HPDE6-E6E7 (cell line): ENCODE measurements around the gene KCNH2.

Source experiments
- DNase-seq: peaks from one replicate; pipeline ENCODE4 v3.0.0; 2011; ENCODE audit warnings: missing footprints; ENCODE audit errors: extremely low spot score

Gene KCNH2

GRCh38 chr7:150909200-150909995 is 68.7 kb downstream of the KCNH2 start:
- no peak for DNase-seq

GRCh38 chr7:150908173-150908572 is 69.9 kb downstream of the KCNH2 start:
- no peak for DNase-seq

- no peak for DNase-seq
Observed at GRCh38 chr7:150904011-150904909, 73.9 kb downstream of the KCNH2 start.

- DNase-seq = peak; percentile 40
Observed at GRCh38 chr7:150903606-150904005, 74.5 kb downstream of the KCNH2 start.

DNA sequence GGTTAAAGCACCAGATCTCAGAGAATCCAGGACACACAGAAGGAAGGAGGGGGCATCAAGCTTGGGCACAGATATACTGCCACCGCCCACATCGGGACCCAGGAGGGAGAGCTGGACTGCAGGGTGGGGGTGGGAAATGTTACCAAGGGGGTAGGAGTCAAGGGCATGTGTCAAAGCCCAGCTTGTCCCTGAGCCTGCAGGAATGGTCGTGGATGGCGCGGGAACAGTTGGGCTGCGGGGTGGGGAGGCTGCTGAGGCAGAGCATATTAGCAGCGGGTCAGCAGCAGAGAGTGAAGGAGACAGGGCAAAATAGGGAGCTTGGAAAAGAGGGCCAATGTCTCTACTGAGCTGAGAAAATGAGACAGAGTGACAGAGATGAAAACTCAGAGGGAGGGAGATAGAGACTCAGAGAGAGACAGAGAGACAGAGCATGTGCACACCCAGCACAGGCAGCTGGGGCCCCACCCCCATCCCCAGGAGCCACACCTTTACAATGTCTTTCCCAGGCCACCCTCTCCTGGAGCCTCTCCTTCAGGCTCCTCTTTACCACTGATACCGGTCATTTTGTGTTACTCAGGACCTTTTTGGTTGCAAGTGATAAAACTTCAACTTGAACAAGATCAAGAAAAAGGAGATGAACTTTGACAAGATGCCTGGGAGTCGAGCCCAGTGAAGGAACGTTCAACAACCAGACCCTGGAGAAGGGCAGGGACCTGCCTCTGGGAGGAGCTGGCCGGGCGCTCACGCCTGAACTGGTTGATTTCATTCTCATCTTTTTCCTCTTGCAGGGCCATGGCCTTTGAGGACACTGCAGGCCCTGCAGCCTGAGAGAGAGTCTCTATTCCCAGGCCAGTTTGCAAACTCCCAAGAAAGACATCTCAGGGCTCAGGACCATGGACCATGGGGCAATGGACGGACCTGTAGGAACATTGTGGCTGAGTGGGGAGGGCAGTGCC is 75.8 kb downstream of the KCNH2 start:
- no peak for DNase-seq

DNA sequence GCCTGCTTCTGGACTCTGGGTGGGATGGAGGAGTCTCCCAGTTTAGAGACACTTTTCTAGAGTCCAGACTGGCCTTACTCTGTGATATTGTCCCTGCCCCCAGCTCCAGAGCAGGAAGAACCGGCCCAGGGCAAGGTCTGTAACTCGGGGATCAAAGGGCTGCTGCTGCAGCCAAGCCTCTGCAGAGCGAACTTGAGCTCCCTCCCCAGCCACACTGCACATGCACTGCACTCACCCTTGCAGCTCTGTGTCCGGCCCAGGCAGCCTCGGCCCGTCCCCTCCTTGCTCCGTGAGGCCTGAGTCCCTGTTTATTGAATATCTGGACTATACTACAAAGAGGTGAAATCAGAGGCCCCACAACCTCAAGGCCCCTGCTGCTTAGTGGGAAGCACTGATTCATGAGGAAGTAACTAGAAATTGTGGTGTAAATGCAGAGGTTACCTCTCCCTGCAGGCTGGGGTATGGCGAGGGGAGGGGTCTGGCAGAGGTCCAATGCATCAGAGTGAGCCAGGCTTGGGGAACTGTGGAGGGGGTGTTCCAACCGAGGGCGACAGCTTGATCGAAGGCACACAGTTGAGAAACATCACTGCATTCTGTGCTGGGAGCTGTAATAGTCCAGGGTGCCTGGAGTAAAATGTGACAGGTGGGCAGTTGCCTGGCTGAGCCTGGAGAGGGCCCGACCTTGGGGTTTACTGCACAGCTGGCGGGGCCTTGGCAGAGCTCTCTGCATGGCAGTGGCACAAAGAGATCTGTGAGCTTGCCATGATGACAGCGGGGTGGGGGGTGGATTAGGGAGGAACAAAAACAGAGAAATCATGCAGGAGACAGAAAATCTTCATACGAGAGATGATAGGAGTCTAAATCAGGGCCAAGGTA is 76.7 kb downstream of the KCNH2 start:
- DNase-seq = no peak

DNA sequence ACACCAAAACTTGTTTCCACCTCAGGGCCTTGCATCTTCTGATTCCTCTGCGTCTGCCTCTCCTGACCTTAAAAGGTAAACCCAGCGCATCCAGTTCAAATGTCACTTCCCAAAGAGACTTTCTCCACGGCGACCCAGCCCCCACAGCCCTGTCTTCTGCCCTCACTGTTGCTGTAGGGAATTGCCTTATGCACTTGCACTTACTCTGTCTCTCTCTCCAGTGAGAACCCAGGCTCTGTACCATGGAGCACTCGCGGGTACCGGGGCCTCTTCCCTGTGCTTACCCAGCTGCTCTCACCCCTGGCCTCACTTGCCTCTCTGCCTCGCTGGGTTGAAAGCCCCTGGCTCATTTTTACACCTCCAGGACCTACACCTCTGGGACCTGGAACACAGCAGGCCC is 77.4 kb downstream of the KCNH2 start:
- DNase-seq = no peak

- peak; percentile 64 for DNase-seq
Observed at GRCh38 chr7:150898475-150899011, 79.6 kb downstream of the KCNH2 start.

DNA sequence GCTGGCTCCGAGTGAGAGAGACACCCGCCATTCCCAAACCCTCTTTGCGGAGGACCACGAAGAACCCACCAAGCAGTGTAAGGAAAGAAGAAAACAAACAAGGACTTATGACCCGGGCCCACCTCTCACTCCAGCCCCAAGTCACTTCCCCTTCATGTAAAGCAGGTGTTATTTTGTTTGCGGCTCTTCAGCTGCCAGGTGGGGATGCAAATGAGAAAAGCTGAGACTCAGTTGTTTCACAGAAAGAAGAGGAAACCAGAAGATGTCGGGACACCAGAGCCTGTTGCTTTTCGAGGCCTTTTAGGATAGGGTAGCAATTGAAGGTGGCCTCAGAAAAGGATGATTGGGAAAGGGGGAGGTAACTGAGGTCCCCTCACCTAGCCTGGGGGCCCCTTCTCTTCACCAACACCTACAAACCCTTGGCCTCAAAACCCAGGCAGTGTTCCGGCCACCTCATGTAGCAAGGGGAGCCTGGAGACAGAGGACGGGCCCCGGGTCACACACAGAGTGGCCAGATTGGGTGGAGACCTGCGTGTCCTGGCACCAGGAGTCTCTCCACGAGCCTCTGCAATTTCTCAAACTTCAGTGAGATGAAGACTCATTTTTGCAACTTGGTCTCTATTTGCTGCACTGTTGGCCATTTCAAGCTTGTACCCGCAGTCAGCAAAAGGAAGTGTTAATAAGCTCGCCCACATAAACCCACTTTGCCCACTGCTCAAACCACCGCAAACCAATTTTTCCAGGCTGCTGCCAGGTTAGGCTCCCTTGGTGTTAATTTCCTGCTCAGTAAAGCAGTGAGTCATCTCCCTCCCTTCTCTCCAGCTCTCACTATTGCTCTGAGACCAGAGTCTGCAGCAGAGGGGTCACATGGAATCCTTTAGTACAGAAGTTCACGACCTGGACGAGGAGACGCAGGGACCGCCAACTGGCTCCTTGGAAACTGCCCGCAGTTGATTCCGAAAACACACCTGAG is 80.3 kb downstream of the KCNH2 start:
- DNase-seq = no peak

DNA sequence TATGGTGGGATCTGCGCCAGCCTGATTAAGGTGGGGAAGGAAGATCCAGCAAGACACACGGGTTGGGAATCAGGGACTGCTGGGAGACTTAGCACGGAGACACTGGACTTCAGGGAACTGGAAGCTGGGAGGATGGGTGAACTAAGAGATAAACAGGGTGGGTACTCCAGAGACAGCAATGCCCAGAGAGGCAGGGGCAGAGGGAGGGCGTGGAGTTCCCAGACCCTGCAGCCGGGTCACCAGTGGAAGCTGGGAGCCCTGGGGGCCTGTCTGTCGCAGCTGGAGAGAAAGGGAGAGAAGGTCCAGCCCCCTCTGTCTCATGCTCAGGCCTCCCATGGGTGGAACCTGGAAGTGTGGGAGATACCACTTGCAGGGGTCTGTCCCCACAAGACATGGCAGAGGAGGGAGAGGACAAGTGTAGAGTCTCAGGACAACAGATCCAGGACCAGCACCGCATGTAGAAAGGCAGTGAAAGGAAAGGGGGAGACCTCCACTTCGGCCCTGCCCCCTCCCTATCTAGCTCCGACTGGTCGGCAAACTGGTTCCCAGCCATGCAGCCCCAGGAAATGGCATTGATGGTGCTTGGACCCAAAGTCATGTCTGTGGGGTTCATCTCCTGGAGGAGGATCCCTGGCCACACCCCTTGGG is 81.4 kb downstream of the KCNH2 start:
- no peak for DNase-seq

DNA sequence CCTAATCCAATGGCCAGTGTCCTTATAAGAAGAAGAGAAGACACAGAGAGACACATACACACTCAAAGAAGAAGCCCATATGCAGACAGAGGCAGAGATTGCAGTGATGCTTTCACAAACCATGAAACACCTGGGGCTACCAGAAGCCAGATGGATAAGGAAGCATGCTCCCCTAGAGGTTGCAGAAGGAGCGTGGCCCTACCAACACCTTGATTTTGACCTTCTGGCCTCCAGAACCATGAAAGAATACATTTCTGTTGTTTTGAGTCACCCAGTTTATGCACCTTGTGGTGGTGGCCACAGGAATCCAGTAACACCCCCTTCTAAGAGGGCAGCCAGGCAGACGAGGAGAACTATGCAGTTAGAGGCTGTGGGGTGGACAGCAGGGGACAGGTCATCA is 82.3 kb downstream of the KCNH2 start:
- DNase-seq = no peak
